Activated CD4-positive, alpha-beta T cell treated with anti-CD3 and anti-CD28 coated beads, Interleukin-10, Interleukin-2, amounts not matched to agents 100 ng/mL and 50 ng/mL, durations not matched to agents 16 hours and 8 hours (primary cell): ENCODE measurements around the gene CPT1B.
"Not testable (repeated sequence)": the region's sequence is repeated elsewhere in the genome, so short reads cannot be mapped to it uniquely, and the experiment has no call there.

ENCODE experiments used
- DNase-seq: peaks from one replicate; pipeline ENCODE4 v3.0.0-alpha.2; 2020

Gene CPT1B

GRCh38 chr22:50526108-50526833, 52.0 kb downstream of the CPT1B start:
- DNase-seq = peak; percentile 93

- no peak for DNase-seq
Observed at GRCh38 chr22:50525858-50526107, 52.4 kb downstream of the CPT1B start.

GRCh38 chr22:50525104-50525857, 52.9 kb downstream of the CPT1B start, which contains the start of gene SCO2:
Gene SCO2 (minus strand): TSS chr22:50525598. CDS start chr22:50524411, 1,187 bp downstream.
- DNase-seq = peak; percentile 99

- no peak for DNase-seq
Observed at GRCh38 chr22:50524676-50525103, 53.5 kb downstream of the CPT1B start.

GRCh38 chr22:50523806-50524675, 54.2 kb downstream of the CPT1B start:
- no peak for DNase-seq

GRCh38 chr22:50523458-50523805, 54.8 kb downstream of the CPT1B start:
- no peak for DNase-seq

GRCh38 chr22:50522806-50523438, 55.3 kb downstream of the CPT1B start:
- DNase-seq = no peak

GRCh38 chr22:50522208-50522805, 55.9 kb downstream of the CPT1B start:
- DNase-seq = no peak

- DNase-seq = no peak
Observed at GRCh38 chr22:50521710-50522109, 56.5 kb downstream of the CPT1B start.

GRCh38 chr22:50520826-50521453, 57.3 kb downstream of the CPT1B start:
- DNase-seq = no peak

- DNase-seq = not testable (repeated sequence)
Observed at GRCh38 chr22:50520184-50520583, 58.0 kb downstream of the CPT1B start.

- no peak for DNase-seq
Observed at GRCh38 chr22:50519151-50519550, 59.1 kb downstream of the CPT1B start.
